ENCODE measurements around the gene UMOD. TPM values are rescaled to one million over a fixed set of nuclear protein-coding genes. Genes with fewer than 3 reads are reported as not detected.

UMOD gene
- total and polyA plus RNA-seq, 9 of the 15 experiments (the other 6 are each of a cell fraction or from before 2014, with no cell fraction given): not detected

GRCh38 chr16:20303012-20303411, 49.5 kb downstream of the UMOD start:
- in situ Hi-C loops (cut with MboI) (loop anchor here (5.0 to 10.0 kb wide), 2 partner anchors 396 to 698 kb away; no protein-coding TSS in a partner anchor), intact Hi-C loops (cut with micrococcal nuclease) (no loop called here)
- BruUV-seq (replicated peaks): no TSS peak
- peak; percentile 77 for FAIRE-seq
- no peak overlapping the region for H3K4me3 ChIP-seq
- no peaks in the 10 kb centered on the region for H3K79me2 ChIP-seq (ENCODE audit: control insufficient read depth, insufficient read depth, low read length)
- H3K27ac ChIP-seq (ENCODE audit: extremely low read depth, low read depth, low read length): no peak overlapping the region
- no peak overlapping the region for H3K9ac ChIP-seq (ENCODE audit: insufficient read depth in 1 of 2, low read depth in 2 of 2, low read length in 2 of 2)
- ATAC-seq: peak; percentile 80
- H3K9me1 ChIP-seq (ENCODE audit: control insufficient read depth, insufficient read depth, low read length): no peaks in the 10 kb centered on the region
- DNase-seq (ENCODE audit: extremely low read depth in 1 of 4, low spot score in 3 of 4): peak; percentile 14 to 30 (median 22)
- H4K20me1 ChIP-seq (replicated peaks; ENCODE audit: control insufficient read depth, insufficient read depth, low read length): 0 out of 2 replicates have a peak, but pooled peaks cover 4% of the 10 kb centered on the region
- peaks cover 2 to 11% of the 10 kb centered on the region in 2 experiments; a peak in 3 of 5 replicates for H3K4me1 ChIP-seq (replicated peaks in 1 of 2; ENCODE audit: control insufficient read depth in 2 of 2, insufficient read depth in 2 of 2, low read length in 2 of 2)
- no peak overlapping the region for H2AFZ ChIP-seq (ENCODE audit: low read depth, low read length)
- WGBS (ENCODE audit: insufficient coverage, low coverage, missing lambda C conversion rate): 2% methylated on average over 4 of the region's 4 CpGs
- no peaks in the 10 kb centered on the region; a peak in 1 of 5 replicates for H3K27me3 ChIP-seq (ENCODE audit: control insufficient read depth in 2 of 2, insufficient read depth in 2 of 2, low read length in 2 of 2)
- peak overlapping the region; percentile 46; the same call in 1 of the 2 replicates for H3K4me2 ChIP-seq (ENCODE audit: insufficient read depth, low read length)
- H3K36me3 ChIP-seq (ENCODE audit: control insufficient read depth, insufficient read depth, low read length): no peaks in the 10 kb centered on the region
- no peaks in the 10 kb centered on the region for H3K9me3 ChIP-seq (replicated peaks; ENCODE audit: control insufficient read depth, insufficient read depth, low read depth, low read length)
- ChIA-PET POLR2A (no interaction called here), CTCF (ENCODE audit: low intra/inter-chr PET ratio) (interaction anchor here (0.6 kb wide), 1 partner anchor 1257 kb away, joined by 3 read pairs; no protein-coding TSS in a partner anchor)
- TF ChIP-seq BACH1 (tag; IDR thresholded peaks at IDR 0.05) (0 out of 2 replicates have a peak, but pooled peaks have one; percentile 58), PHTF2 (CRISPR knock-in tag; IDR thresholded peaks at IDR 0.05) (no peak), E2F6 (IDR thresholded peaks at IDR 0.05; ENCODE audit: borderline replicate concordance in 1 of 2, extremely low read depth in 1 of 2, insufficient read depth in 1 of 2, insufficient read length in 1 of 2, low read depth in 1 of 2, low read length in 1 of 2, poor library complexity in 1 of 2, severe bottlenecking in 1 of 2) (no peak), ATF3 (IDR thresholded peaks at IDR 0.05) (peak; percentile 67; the same call in 1 of the 2 replicates), ATF3 (CRISPR knock-in tag; conservative IDR thresholded peaks at IDR 0.05) (no peak), HMG20B (CRISPR knock-in tag; IDR thresholded peaks at IDR 0.05) (no peak), CREB5 (CRISPR knock-in tag; IDR thresholded peaks at IDR 0.05) (no peak), ZNF347 (CRISPR knock-in tag; IDR thresholded peaks at IDR 0.05; ENCODE audit: low read depth) (no peak), HSF4 (CRISPR knock-in tag; IDR thresholded peaks at IDR 0.05; ENCODE audit: borderline replicate concordance) (no peak), E4F1 (CRISPR knock-in tag; IDR thresholded peaks at IDR 0.05; ENCODE audit: borderline replicate concordance) (no peak), NFE2 (IDR thresholded peaks at IDR 0.05; ENCODE audit: low read depth) (peak; percentile 98), HBP1 (CRISPR knock-in tag; IDR thresholded peaks at IDR 0.05) (no peak), MAFG (tag; conservative IDR thresholded peaks at IDR 0.05) (peak; percentile 95), THRAP3 (IDR thresholded peaks at IDR 0.05; ENCODE audit: borderline replicate concordance) (no peak), DPF2 (IDR thresholded peaks at IDR 0.05) (peak; percentile 82)
